ENCODE measurements around the gene SNRPA1. TPM values are rescaled to one million over a fixed set of nuclear protein-coding genes. Genes with fewer than 3 reads are reported as not detected.

SNRPA1 gene
- total and polyA plus RNA-seq, 2 donors (not counting 1 experiment from before 2014, with no cell fraction given) = 97.7 to 113 TPM

DNA sequence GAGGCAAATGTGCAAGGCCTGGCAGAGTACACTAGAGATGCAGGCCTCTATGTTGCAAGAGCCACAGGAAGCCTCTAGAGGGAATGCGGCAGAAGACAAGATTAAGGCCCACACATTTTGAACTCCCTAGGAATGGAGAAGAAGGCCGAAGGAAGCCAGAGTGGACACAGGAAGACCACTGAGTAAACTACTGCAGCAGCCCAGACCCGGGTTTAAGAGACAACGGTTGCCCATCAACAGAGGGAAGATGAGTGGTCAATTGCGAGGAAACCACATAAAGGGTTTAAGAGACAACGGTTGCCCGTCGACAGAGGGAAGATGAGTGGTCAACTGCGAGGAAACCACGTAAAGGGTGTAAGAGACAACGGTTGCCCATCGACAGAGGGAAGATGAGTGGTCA lies 57.8 kb downstream of the SNRPA1 start:
- Histone ChIP-seq H3K27me3 (replicated peaks in 1 of 4; ENCODE audit: control extremely low read depth in 1 of 4, control insufficient read depth in 3 of 4, insufficient read depth in 4 of 4, low read length in 3 of 4) (no peaks in the 10 kb centered on the region), H3K27ac (ENCODE audit: low read length in 2 of 2) (no peak overlapping the region), H3K4me2 (replicated peaks; ENCODE audit: low read depth, low read length, poor library complexity, severe bottlenecking) (no peak overlapping the region), H3K4me3 (ENCODE audit: control extremely low read depth in 1 of 5, extremely low read depth in 1 of 5, insufficient read depth in 1 of 5, low read depth in 2 of 5, low read length in 4 of 5) (no peak overlapping the region), H3K36me3 (replicated peaks in 1 of 2; ENCODE audit: control extremely low read depth in 1 of 2, control insufficient read depth in 1 of 2, extremely low read depth in 1 of 2, insufficient read depth in 2 of 2, low read length in 1 of 2) (peaks cover 6 to 19% of the 10 kb centered on the region in 2 experiments), H3K4me1 (ENCODE audit: control insufficient read depth in 2 of 2, insufficient read depth in 2 of 2, low read length in 2 of 2) (peaks cover 22 to 25% of the 10 kb centered on the region in 2 donors), H3K9me3 (ENCODE audit: control extremely low read depth in 1 of 3, control insufficient read depth in 2 of 3, insufficient read depth in 1 of 3, low read length in 2 of 3) (no peaks in the 10 kb centered on the region), H2AFZ (ENCODE audit: insufficient read depth, low read depth, low read length, poor library complexity, severe bottlenecking) (no peak overlapping the region), H4K20me1 (ENCODE audit: control insufficient read depth, insufficient read depth, low read length, poor library complexity, severe bottlenecking) (peaks cover 28% of the 10 kb centered on the region), H3K9ac (ENCODE audit: low read length) (no peak overlapping the region), H3K79me2 (ENCODE audit: control insufficient read depth, insufficient read depth, low read length) (peaks cover 96% of the 10 kb centered on the region)
- ChIA-PET CTCF (interaction anchor here (0.7 kb wide), 1 partner anchor 236 kb away, joined by 4 read pairs; no protein-coding TSS in a partner anchor), POLR2A (interaction anchor here (0.7 kb wide), 1 partner anchor 175 kb away, joined by 3 read pairs; no protein-coding TSS in a partner anchor)
- Mint-ChIP-seq H3K27ac (no peak overlapping the region), H3K9me3 (ENCODE audit: insufficient read depth) (no peaks in the 10 kb centered on the region), H3K4me3 (no peak overlapping the region), H3K27me3 (no peaks in the 10 kb centered on the region), H3K4me1 (peaks cover 39% of the 10 kb centered on the region)
- TF ChIP-seq, protein P1, sequence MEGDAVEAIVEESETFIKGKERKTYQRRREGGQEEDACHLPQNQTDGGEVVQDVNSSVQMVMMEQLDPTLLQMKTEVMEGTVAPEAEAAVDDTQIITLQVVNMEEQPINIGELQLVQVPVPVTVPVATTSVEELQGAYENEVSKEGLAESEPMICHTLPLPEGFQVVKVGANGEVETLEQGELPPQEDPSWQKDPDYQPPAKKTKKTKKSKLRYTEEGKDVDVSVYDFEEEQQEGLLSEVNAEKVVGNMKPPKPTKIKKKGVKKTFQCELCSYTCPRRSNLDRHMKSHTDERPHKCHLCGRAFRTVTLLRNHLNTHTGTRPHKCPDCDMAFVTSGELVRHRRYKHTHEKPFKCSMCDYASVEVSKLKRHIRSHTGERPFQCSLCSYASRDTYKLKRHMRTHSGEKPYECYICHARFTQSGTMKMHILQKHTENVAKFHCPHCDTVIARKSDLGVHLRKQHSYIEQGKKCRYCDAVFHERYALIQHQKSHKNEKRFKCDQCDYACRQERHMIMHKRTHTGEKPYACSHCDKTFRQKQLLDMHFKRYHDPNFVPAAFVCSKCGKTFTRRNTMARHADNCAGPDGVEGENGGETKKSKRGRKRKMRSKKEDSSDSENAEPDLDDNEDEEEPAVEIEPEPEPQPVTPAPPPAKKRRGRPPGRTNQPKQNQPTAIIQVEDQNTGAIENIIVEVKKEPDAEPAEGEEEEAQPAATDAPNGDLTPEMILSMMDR (IDR thresholded peaks at IDR 0.05) = no peak
- TF ChIP-seq EZH2 (IDR thresholded peaks at IDR 0.05; ENCODE audit: borderline replicate concordance, insufficient read depth, low read depth, low read length, poor library complexity, severe bottlenecking) = no peak
- ATAC-seq (ENCODE audit: low read depth) = no peak
- WGBS (ENCODE audit: insufficient coverage) = 98% methylated on average over 12 of the region's 12 CpGs
- intact Hi-C loops (cut with micrococcal nuclease) = no loop called here
- no peak for DNase-seq

DNA sequence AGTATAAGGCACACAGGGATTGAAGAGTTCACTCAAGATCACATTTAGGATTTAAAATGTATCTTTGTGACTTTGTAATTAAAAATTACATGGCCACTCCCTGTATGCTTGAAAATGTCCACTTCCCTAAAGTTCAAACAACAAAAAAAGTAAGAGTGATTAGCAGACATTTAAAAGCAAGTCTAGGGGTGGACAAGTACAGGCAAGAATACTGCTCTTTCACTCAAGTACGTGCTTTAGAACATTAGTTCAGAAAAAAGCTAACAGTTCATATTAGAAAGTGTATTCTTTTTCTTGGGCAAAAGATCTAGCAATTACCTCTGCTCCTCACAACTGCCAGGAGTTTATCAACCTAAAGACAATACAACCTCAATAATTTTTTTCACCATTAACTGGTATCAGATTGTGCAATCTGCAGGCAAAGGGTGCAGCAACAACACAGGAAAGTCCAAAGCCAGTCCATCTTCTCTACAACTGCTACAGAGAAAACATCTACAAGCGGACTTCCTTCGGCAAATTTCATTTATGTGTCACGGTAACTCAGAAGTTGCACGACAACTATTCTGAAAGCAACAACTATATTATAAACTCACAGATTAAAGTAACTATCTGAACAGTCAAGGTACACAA lies 61.3 kb downstream of the SNRPA1 start:
- no peak overlapping the region for H3K4me2 ChIP-seq (replicated peaks; ENCODE audit: low read depth, low read length, poor library complexity, severe bottlenecking)
- no peak overlapping the region for H3K9ac ChIP-seq (ENCODE audit: low read length)
- intact Hi-C loops (cut with micrococcal nuclease) = loop anchor here (5.0 kb wide), 1 partner anchor 36 kb away; no protein-coding TSS in a partner anchor
- no peak overlapping the region for H3K4me3 Mint-ChIP-seq
- H3K27me3 Mint-ChIP-seq = no peaks in the 10 kb centered on the region
- peaks cover 6 to 25% of the 10 kb centered on the region in 2 experiments for H3K36me3 ChIP-seq (replicated peaks in 1 of 2; ENCODE audit: control extremely low read depth in 1 of 2, control insufficient read depth in 1 of 2, extremely low read depth in 1 of 2, insufficient read depth in 2 of 2, low read length in 1 of 2)
- no peak overlapping the region for H3K27ac Mint-ChIP-seq
- no peaks in the 10 kb centered on the region for H3K4me1 ChIP-seq (ENCODE audit: control insufficient read depth in 2 of 2, insufficient read depth in 2 of 2, low read length in 2 of 2)
- WGBS (ENCODE audit: insufficient coverage) = 100% methylated on average over 4 of the region's 5 CpGs
- ChIA-PET CTCF (no interaction called here), POLR2A (no interaction called here)
- no peak overlapping the region for H2AFZ ChIP-seq (ENCODE audit: insufficient read depth, low read depth, low read length, poor library complexity, severe bottlenecking)
- ATAC-seq (ENCODE audit: low read depth) (no peak), DNase-seq (no peak)
- peaks cover 97% of the 10 kb centered on the region for H3K79me2 ChIP-seq (ENCODE audit: control insufficient read depth, insufficient read depth, low read length)
- H3K9me3 Mint-ChIP-seq (ENCODE audit: insufficient read depth) = peaks cover 3% of the 10 kb centered on the region
- no peak overlapping the region for H3K27ac ChIP-seq (ENCODE audit: low read length in 2 of 2)
- no peak overlapping the region for H3K4me3 ChIP-seq (ENCODE audit: control extremely low read depth in 1 of 5, extremely low read depth in 1 of 5, insufficient read depth in 1 of 5, low read depth in 2 of 5, low read length in 4 of 5)
- TF ChIP-seq, protein P1 (IDR thresholded peaks at IDR 0.05) = no peak
- TF ChIP-seq EZH2 (IDR thresholded peaks at IDR 0.05; ENCODE audit: borderline replicate concordance, insufficient read depth, low read depth, low read length, poor library complexity, severe bottlenecking) = no peak
- H3K27me3 ChIP-seq (replicated peaks in 1 of 4; ENCODE audit: control extremely low read depth in 1 of 4, control insufficient read depth in 3 of 4, insufficient read depth in 4 of 4, low read length in 3 of 4) = no peaks in the 10 kb centered on the region
- H3K4me1 Mint-ChIP-seq = peaks cover 15% of the 10 kb centered on the region
- H4K20me1 ChIP-seq (ENCODE audit: control insufficient read depth, insufficient read depth, low read length, poor library complexity, severe bottlenecking) = peaks cover 34% of the 10 kb centered on the region
- peaks cover 0 to 8% (median 3%) of the 10 kb centered on the region in 3 donors for H3K9me3 ChIP-seq (ENCODE audit: control extremely low read depth in 1 of 3, control insufficient read depth in 2 of 3, insufficient read depth in 1 of 3, low read length in 2 of 3)

Measured in B cell (primary cell).